Suprapubic skin (tissue), 4 donors: ENCODE results near the gene GREB1L. TPM values are rescaled to one million over a fixed set of nuclear protein-coding genes. Genes with fewer than 3 reads are reported as not detected.
A peak's percentile ranks its signal among the peaks of the same experiment; 100 is the strongest.

Experiments
- DNase-seq, 2 donors: peaks; one replicate each; pipeline ENCODE4 v3.0.0-alpha.2; 2019; ENCODE audit warnings: low spot score in 2 of 2
- H3K27ac ChIP-seq: fragments of 200-600 bp; sonication (generic); one replicate; pipeline ENCODE4 v1.5.1; 2019
- H3K27me3 ChIP-seq: fragments of 200-600 bp; sonication (generic); one replicate; pipeline ENCODE4 v1.5.1; 2019
- H3K36me3 ChIP-seq: fragments of 200-600 bp; sonication (generic); one replicate; pipeline ENCODE4 v1.5.1; 2019
- H3K4me1 ChIP-seq: fragments of 200-600 bp; sonication (generic); one replicate; pipeline ENCODE4 v1.5.1; 2019
- H3K4me3 ChIP-seq: fragments of 200-600 bp; sonication (generic); one replicate; pipeline ENCODE4 v1.5.1; 2019; ENCODE audit warnings: mild to moderate bottlenecking
- H3K9me3 ChIP-seq: fragments of 200-600 bp; sonication (generic); one replicate; pipeline ENCODE4 v1.5.1; 2019
- EP300 ChIP-seq: sonication (generic); formaldehyde crosslinking; IDR thresholded peaks from one replicate; pipeline ENCODE4 v1.6.1; 2017; ENCODE audit warnings: antibody characterized with exemption
- POLR2A ChIP-seq, 2 donors: fragments of 450-650 bp; IDR thresholded peaks; one replicate each; pipeline ENCODE4 v1.6.1; 2017; ENCODE audit warnings: antibody characterized with exemption in 2 of 2, mild to moderate bottlenecking in 2 of 2, moderate library complexity in 2 of 2
- POLR2AphosphoS5 ChIP-seq, 3 donors: sonication (generic); formaldehyde crosslinking; IDR thresholded peaks; one replicate each; pipeline ENCODE4 v1.6.1; 2017; ENCODE audit warnings: antibody characterized with exemption in 3 of 3
- WGBS: methylation state at CpG from one replicate; pipeline ENCODE4 v1.1.5; 2018; 5-methylcytosine and 5-hydroxymethylcytosine counted together
- total RNA-seq, 4 donors: library from RNA; depleted of rRNA; stranded (reverse); fragments of >200 nt; gene quantifications; one replicate each; pipeline ENCODE4 v1.1.0, GENCODE V29; 2016
- TF ChIP-seq, protein P1 (sequence below), 2 donors: fragments of 200-600 bp in 1 of 2; fragments of 450-650 bp in 1 of 2; sonication (generic) in 1 of 2; IDR thresholded peaks; one replicate each; pipeline ENCODE4 v1.5.1; 2016 to 2019; ENCODE audit warnings: antibody characterized with exemption in 2 of 2, mild to moderate bottlenecking in 1 of 2, moderate library complexity in 1 of 2

GREB1L gene
- total RNA-seq, 4 donors from 2014 or later, result 1.6 to 7.6 (median 3.7) TPM

DNA sequence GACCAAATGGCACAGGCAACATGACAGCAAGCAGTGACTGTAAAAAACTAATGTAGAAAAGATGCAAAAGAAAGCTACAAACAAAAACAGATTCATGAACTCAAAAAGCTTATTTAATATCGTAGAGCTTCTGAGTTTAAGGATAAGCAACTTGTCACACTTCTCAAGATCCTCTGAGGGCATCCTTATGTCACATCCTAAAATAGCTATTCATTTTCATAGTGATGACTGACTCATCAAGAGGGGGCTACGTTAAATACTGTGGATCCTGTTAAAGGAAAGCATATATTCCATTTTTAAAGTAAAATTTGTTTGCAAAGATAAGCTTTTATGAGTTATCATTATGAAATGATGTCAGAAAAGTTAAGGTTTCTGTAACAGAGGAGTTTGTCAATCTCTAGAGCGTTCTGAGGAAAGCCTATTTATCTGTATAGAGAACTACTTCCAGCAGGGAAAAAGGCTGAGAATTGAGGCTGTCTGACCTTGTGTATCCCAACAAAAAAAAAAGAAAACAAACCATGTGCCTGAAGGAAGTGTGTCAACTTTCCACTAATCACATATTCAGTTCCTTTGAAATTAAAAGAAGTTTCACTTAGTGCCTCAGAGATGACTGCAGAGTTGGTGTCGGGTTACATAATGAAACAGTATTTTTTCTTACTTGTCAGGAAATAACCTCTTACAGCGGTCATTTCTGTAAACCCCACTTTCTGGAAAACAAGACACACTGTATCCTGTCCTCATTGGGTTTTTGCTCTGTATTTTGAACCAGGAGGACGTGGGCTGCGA, 243.0 kb downstream of the GREB1L start:
- TF ChIP-seq POLR2AphosphoS5 (IDR thresholded peaks at IDR 0.05), result no peak
- no peak for TF ChIP-seq POLR2A (IDR thresholded peaks at IDR 0.05)
- TF ChIP-seq, protein P1, sequence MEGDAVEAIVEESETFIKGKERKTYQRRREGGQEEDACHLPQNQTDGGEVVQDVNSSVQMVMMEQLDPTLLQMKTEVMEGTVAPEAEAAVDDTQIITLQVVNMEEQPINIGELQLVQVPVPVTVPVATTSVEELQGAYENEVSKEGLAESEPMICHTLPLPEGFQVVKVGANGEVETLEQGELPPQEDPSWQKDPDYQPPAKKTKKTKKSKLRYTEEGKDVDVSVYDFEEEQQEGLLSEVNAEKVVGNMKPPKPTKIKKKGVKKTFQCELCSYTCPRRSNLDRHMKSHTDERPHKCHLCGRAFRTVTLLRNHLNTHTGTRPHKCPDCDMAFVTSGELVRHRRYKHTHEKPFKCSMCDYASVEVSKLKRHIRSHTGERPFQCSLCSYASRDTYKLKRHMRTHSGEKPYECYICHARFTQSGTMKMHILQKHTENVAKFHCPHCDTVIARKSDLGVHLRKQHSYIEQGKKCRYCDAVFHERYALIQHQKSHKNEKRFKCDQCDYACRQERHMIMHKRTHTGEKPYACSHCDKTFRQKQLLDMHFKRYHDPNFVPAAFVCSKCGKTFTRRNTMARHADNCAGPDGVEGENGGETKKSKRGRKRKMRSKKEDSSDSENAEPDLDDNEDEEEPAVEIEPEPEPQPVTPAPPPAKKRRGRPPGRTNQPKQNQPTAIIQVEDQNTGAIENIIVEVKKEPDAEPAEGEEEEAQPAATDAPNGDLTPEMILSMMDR (IDR thresholded peaks at IDR 0.05), result no peak
- no peak for TF ChIP-seq EP300
- WGBS, result 55% methylated on average over 7 of the region's 7 CpGs
- no peak overlapping the region for H3K4me3 ChIP-seq
- no peak for DNase-seq
- no peaks in the 10 kb centered on the region for H3K27me3 ChIP-seq
- H3K27ac ChIP-seq, result no peak overlapping the region
- H3K9me3 ChIP-seq, result no peaks in the 10 kb centered on the region
- no peaks in the 10 kb centered on the region for H3K36me3 ChIP-seq
- H3K4me1 ChIP-seq, result no peaks in the 10 kb centered on the region

DNA sequence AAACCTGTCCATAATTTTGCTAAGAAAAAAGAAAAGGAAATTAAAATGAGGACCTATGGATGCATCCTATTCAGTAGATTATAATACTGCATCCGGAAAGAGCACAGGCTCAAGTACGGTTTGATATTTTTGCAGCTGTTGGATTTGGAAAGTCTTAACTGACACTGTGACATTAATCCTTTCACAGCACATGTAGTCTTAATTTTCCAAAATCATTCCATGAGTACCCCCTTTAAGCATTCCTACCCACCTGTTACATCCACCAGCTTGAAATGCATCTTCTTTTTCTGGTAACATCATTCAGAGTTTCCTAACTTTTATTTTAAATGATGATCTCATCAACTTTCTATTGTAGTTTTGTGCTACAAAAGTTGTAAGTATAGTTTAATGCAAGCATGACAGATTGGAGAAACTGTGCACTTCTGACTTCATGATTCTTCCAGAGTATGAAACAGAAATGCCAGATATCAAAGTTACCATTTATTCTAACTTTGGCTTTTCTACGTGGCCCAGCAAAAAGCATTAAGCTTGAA, 244.9 kb downstream of the GREB1L start:
- no peaks in the 10 kb centered on the region for H3K36me3 ChIP-seq
- no peak overlapping the region for H3K4me3 ChIP-seq
- no peaks in the 10 kb centered on the region for H3K4me1 ChIP-seq
- H3K27ac ChIP-seq, result no peak overlapping the region
- TF ChIP-seq EP300 (no peak), POLR2AphosphoS5 (IDR thresholded peaks at IDR 0.05) (no peak), POLR2A (IDR thresholded peaks at IDR 0.05) (no peak)
- TF ChIP-seq, protein P1 (IDR thresholded peaks at IDR 0.05), result no peak
- no peaks in the 10 kb centered on the region for H3K27me3 ChIP-seq
- H3K9me3 ChIP-seq, result no peaks in the 10 kb centered on the region
- DNase-seq, result no peak
- 84% methylated on average over 3 of the region's 3 CpGs for WGBS

DNA sequence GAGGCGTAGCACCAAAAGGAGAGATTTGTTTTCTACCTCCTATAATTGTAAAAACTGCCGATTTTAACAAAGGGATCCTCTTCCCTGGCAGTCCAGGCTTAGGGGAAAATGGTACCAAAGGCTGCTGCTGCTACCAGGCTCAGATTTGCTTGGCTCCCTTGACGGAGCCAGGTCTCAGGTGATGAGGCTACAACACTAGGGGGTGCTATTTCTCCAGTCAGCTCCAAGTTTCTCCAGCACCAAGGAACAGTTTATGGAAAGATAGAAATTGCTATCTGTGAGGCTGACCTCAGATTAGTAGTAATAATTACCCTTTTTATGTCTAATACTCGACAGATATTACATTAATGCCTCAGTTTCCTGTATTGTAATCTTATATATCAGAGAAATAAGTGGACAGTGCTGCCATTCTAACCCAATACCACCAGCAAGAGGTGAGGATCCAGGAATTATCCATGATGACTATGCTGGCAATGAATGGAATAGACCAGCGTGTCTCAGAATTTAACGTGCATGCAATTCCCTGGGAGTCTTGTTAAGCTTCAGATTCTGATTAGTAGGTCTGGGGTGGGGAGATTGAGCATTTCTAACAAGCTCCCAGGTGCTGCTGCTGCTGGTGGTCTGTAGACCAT, 247.2 kb downstream of the GREB1L start:
- DNase-seq, result no peak
- Histone ChIP-seq H3K4me3 (no peak overlapping the region), H3K27ac (no peak overlapping the region), H3K36me3 (no peaks in the 10 kb centered on the region), H3K9me3 (no peaks in the 10 kb centered on the region), H3K4me1 (no peaks in the 10 kb centered on the region), H3K27me3 (no peaks in the 10 kb centered on the region)
- TF ChIP-seq, protein P1 (IDR thresholded peaks at IDR 0.05), result peak; percentile 23 to 49
- no peak for TF ChIP-seq EP300
- no peak for TF ChIP-seq POLR2A (IDR thresholded peaks at IDR 0.05)
- WGBS, result 51% methylated on average over 6 of the region's 6 CpGs

DNA sequence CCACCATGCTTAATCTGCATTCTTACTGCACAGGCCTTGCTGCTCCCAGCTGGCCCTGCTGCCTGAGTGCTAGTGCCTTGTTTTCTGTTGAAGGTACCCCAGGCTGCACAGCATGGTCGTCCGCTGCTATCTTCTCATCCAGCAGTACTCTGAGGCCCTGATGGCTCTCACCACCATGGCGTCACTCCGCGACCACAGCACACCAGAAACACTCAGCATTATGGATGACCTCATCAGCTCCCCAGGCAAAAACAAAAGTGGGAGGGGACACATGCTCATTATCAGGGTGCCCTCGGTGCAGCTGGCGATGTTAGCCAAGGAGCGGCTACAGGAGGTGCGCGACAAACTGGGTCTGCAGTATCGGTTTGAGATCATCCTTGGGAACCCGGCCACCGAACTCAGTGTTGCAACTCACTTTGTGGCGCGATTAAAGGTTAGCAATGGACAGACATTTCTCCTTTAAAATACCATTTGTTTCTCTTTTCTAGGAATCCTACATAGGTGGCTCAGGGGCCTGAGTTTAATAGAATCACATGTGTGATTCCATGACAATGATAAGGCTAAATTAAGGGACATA, 248.0 kb downstream of the GREB1L start:
- 88% methylated on average over 14 of the region's 15 CpGs for WGBS
- no peaks in the 10 kb centered on the region for H3K9me3 ChIP-seq
- H3K27ac ChIP-seq, result no peak overlapping the region
- H3K4me3 ChIP-seq, result no peak overlapping the region
- DNase-seq, result no peak
- no peaks in the 10 kb centered on the region for H3K4me1 ChIP-seq
- TF ChIP-seq, protein P1 (IDR thresholded peaks at IDR 0.05), result no peak
- TF ChIP-seq POLR2A (IDR thresholded peaks at IDR 0.05) (no peak), POLR2AphosphoS5 (IDR thresholded peaks at IDR 0.05) (no peak), EP300 (no peak)
- H3K36me3 ChIP-seq, result no peaks in the 10 kb centered on the region
- H3K27me3 ChIP-seq, result no peaks in the 10 kb centered on the region

DNA sequence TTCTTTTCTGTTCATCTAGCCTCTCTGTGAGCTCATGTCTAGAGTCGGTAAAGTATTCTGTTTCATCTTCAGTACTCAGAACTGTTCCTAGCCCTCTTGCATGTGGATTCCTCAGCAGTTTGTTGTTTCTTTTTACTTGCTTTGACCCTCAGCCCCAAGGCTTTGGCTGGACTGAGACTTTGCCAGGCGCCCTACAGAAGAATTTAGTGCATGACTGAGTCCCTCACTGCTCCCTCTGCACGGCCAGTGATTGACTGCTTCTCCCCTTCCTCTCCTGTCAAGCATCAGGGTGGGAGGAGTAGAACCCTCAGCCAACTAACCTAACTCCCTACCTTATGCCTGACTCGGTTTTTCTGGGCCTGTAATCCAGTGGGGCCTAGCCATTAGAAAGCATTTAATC, 248.7 kb downstream of the GREB1L start:
- TF ChIP-seq POLR2A (IDR thresholded peaks at IDR 0.05) (no peak), EP300 (no peak), POLR2AphosphoS5 (IDR thresholded peaks at IDR 0.05) (no peak)
- TF ChIP-seq, protein P1 (IDR thresholded peaks at IDR 0.05), result no peak
- no peaks in the 10 kb centered on the region for H3K4me1 ChIP-seq
- H3K27ac ChIP-seq, result no peak overlapping the region
- 78% methylated on average over 4 of the region's 4 CpGs for WGBS
- H3K36me3 ChIP-seq, result no peaks in the 10 kb centered on the region
- no peaks in the 10 kb centered on the region for H3K27me3 ChIP-seq
- H3K9me3 ChIP-seq, result no peaks in the 10 kb centered on the region
- no peak for DNase-seq
- H3K4me3 ChIP-seq, result no peak overlapping the region
